Loucy (cell line): Measurements from ENCODE around the gene N4BP2.

Experiments
- EZH2phosphoT487 ChIP-seq: fragments of 200-600 bp; IDR thresholded peaks from 2 replicates; pipeline ENCODE4 v1.6.1; 2018; ENCODE audit warnings: antibody characterized with exemption, mild to moderate bottlenecking, moderate library complexity, borderline replicate concordance
- TF ChIP-seq, protein P1 (sequence below): fragments of 200-600 bp; sonication (generic); conservative IDR thresholded peaks from 2 replicates; pipeline ENCODE4 v1.5.1; 2014; ENCODE audit warnings: mild to moderate bottlenecking, antibody characterized with exemption, low read length

DNA sequence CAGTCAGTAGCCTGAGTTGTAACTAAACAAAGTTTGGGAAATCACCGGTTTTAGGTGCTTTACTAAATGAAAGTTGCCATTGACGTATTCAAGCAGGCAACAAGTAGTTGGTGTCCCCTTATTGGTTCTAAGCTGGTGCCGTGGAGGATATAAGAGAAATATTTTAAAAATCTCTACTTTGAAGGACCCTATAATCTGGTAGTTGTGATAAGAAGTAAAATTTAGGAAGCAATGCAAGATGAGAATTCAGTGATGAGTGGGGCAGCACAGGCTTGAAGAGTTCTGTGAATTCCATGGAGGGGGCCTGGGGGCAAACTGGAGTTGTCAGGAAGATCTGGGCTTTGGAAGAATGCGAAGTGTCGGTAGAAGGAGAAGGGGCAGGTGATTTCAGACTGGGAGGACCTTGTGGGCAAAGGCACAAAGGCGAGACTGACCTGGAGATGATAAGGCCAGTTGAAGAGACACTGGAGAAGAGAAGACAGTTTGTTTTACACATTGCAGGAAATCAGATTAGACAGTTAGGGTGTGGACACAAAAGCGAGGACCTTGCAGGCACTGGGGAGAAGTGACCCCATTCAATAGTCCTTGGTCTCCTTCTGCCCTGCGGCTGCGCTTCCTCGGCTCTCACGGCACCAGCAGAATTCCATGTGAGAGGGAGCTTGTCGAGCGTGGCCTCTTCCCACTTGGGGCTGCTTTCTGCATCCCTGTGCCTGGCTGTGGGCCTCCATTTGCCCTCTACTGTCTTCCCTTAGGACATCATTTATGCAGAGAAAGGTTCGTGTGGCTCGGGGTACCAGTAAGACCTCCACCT, 141.4 kb downstream of the N4BP2 start:
- TF ChIP-seq, protein P1, sequence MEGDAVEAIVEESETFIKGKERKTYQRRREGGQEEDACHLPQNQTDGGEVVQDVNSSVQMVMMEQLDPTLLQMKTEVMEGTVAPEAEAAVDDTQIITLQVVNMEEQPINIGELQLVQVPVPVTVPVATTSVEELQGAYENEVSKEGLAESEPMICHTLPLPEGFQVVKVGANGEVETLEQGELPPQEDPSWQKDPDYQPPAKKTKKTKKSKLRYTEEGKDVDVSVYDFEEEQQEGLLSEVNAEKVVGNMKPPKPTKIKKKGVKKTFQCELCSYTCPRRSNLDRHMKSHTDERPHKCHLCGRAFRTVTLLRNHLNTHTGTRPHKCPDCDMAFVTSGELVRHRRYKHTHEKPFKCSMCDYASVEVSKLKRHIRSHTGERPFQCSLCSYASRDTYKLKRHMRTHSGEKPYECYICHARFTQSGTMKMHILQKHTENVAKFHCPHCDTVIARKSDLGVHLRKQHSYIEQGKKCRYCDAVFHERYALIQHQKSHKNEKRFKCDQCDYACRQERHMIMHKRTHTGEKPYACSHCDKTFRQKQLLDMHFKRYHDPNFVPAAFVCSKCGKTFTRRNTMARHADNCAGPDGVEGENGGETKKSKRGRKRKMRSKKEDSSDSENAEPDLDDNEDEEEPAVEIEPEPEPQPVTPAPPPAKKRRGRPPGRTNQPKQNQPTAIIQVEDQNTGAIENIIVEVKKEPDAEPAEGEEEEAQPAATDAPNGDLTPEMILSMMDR: no peak
- no peak for TF ChIP-seq EZH2phosphoT487
